ENCODE measurements around the gene FEN1. TPM values are rescaled to one million over a fixed set of nuclear protein-coding genes. Genes with fewer than 3 reads are reported as not detected.

Gene FEN1
- polyA plus RNA-seq, 1 experiment, result 13.2 TPM

- no peaks in the 10 kb centered on the region for H3K36me3 ChIP-seq (ENCODE audit: control insufficient read depth, insufficient read depth, low read length)
- TF ChIP-seq, protein P1, sequence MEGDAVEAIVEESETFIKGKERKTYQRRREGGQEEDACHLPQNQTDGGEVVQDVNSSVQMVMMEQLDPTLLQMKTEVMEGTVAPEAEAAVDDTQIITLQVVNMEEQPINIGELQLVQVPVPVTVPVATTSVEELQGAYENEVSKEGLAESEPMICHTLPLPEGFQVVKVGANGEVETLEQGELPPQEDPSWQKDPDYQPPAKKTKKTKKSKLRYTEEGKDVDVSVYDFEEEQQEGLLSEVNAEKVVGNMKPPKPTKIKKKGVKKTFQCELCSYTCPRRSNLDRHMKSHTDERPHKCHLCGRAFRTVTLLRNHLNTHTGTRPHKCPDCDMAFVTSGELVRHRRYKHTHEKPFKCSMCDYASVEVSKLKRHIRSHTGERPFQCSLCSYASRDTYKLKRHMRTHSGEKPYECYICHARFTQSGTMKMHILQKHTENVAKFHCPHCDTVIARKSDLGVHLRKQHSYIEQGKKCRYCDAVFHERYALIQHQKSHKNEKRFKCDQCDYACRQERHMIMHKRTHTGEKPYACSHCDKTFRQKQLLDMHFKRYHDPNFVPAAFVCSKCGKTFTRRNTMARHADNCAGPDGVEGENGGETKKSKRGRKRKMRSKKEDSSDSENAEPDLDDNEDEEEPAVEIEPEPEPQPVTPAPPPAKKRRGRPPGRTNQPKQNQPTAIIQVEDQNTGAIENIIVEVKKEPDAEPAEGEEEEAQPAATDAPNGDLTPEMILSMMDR (IDR thresholded peaks at IDR 0.05; ENCODE audit: insufficient read depth, low read depth, low read length), result no peak
- CTCF ChIA-PET, result interaction anchor here (1.1 to 4.6 kb wide), 3 partner anchors 10 to 351 kb away, joined by 3 to 25 read pairs (median 6); no protein-coding TSS in a partner anchor
- no peak for DNase-seq (ENCODE audit: low read depth)
- H3K4me3 ChIP-seq (ENCODE audit: low read depth, low read length), result no peak overlapping the region
- POLR2A ChIA-PET, result no interaction called here
- H3K27me3 ChIP-seq (ENCODE audit: control insufficient read depth, insufficient read depth, low read length), result no peaks in the 10 kb centered on the region; the same call in 1 of the 2 replicates
Observed at GRCh38 chr11:61756452-61757212, 36.1 kb upstream of the FEN1 start.

GRCh38 chr11:61757213-61757862 lies 35.4 kb upstream of the FEN1 start:
- POLR2A ChIA-PET, result no interaction called here

GRCh38 chr11:61760946-61761345 lies 31.8 kb upstream of the FEN1 start:
- POLR2A ChIA-PET, result no interaction called here
- H3K27me3 ChIP-seq (ENCODE audit: control insufficient read depth, insufficient read depth, low read length), result peaks cover 7% of the 10 kb centered on the region
- H3K36me3 ChIP-seq (ENCODE audit: control insufficient read depth, insufficient read depth, low read length), result no peaks in the 10 kb centered on the region
- CTCF ChIA-PET, result interaction anchor here (1.0 to 2.1 kb wide), 2 partner anchors 8 to 13 kb away, joined by 4 to 7 read pairs; partner anchors contain the start of gene MYRF
- TF ChIP-seq, protein P1 (IDR thresholded peaks at IDR 0.05; ENCODE audit: insufficient read depth, low read depth, low read length), result no peak
- DNase-seq (ENCODE audit: low read depth), result no peak
- no peak overlapping the region for H3K4me3 ChIP-seq (ENCODE audit: low read depth, low read length)

More at GRCh38 chr11:61757213-61757862, 35.4 kb upstream of the FEN1 start:
- no peaks in the 10 kb centered on the region; the same call in 1 of the 2 replicates for H3K27me3 ChIP-seq (ENCODE audit: control insufficient read depth, insufficient read depth, low read length)
- TF ChIP-seq, protein P1 (IDR thresholded peaks at IDR 0.05; ENCODE audit: insufficient read depth, low read depth, low read length), result no peak
- H3K36me3 ChIP-seq (ENCODE audit: control insufficient read depth, insufficient read depth, low read length), result no peaks in the 10 kb centered on the region
- DNase-seq (ENCODE audit: low read depth), result no peak
- CTCF ChIA-PET, result interaction anchor here (2.1 to 4.6 kb wide), 2 partner anchors 10 to 351 kb away, joined by 6 to 25 read pairs; no protein-coding TSS in a partner anchor
- H3K4me3 ChIP-seq (ENCODE audit: low read depth, low read length), result no peak overlapping the region

DNA sequence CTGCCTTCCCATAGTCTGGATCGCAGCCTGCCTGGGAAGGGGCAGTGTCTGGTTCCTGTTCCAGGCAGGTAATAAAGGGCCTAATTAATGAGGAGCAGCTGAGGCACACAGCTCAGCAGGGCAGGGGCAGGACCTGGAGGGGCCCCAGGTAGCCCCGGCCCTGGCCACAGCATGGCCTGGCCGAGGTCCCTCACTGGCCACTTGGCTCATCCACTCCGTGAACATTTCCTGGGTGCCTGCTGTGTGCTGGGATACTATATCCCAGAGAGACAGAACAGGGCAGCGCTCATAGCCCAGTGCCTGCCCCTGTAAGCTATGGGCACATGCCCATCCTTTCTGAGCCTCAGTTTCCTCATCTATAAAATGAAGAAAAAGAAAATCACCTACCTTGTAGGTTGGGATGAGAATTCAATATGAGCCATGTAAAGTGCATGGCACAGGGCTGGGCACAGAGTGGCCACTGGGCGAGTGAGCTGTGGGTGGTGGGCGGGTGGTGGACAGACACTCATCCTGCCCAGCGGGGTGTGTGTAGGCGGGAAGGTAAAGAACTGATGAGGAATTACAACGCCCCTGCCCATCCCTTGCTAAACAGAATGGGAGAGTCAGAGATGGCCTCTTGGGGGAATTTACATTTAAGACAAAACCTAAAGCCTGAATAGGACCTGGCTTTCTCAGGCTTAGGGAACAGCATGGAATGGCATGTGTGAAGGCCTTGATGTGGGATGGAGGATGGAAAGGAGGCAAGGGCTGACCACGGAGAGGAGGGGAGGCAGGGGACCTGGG lies 31.1 kb upstream of the FEN1 start:
- ChIA-PET POLR2A (no interaction called here), CTCF (interaction anchor here (1.0 to 2.1 kb wide), 2 partner anchors 9 to 14 kb away, joined by 4 to 7 read pairs; partner anchors contain the start of gene MYRF)
- Histone ChIP-seq H3K27me3 (ENCODE audit: control insufficient read depth, insufficient read depth, low read length) (peaks cover 7% of the 10 kb centered on the region), H3K4me3 (ENCODE audit: low read depth, low read length) (no peak overlapping the region), H3K36me3 (ENCODE audit: control insufficient read depth, insufficient read depth, low read length) (no peaks in the 10 kb centered on the region)
- TF ChIP-seq, protein P1 (IDR thresholded peaks at IDR 0.05; ENCODE audit: insufficient read depth, low read depth, low read length), result no peak
- DNase-seq (ENCODE audit: low read depth), result no peak
